Neural cell (in vitro differentiated cells): ENCODE measurements around the gene CLCN1. TPM values are rescaled to one million over a fixed set of nuclear protein-coding genes. Genes with fewer than 3 reads are reported as not detected.

Source experiments
- H2AFZ ChIP-seq: fragments of 200-600, 300-800 bp; sonication (generic), shearing (Covaris generic); 2 replicates; pipeline ENCODE4 v1.6.0; 2014; ENCODE audit warnings: low read depth, mild to moderate bottlenecking, antibody characterized with exemption, low read length, moderate library complexity
- H3F3A ChIP-seq: fragments of 200-600 bp; shearing (Covaris generic); 2 replicates; pipeline ENCODE4 v1.6.1; 2016; ENCODE audit warnings: mild to moderate bottlenecking, moderate library complexity, mixed read lengths, antibody characterized with exemption, low read length; ENCODE audit not compliant: insufficient read depth, poor library complexity, severe bottlenecking
- H3K27ac ChIP-seq: fragments of 200-600, 300-800 bp; sonication (generic), shearing (Covaris generic); 2 replicates; pipeline ENCODE4 v1.5.1; 2014; ENCODE audit warnings: mild to moderate bottlenecking, low read length, moderate library complexity
- H3K27me3 ChIP-seq: fragments of 300-800, 200-600 bp; sonication (generic), shearing (Covaris generic); 2 replicates; pipeline ENCODE4 v1.6.0; 2014; ENCODE audit warnings: mild to moderate bottlenecking, low read depth, low read length, moderate library complexity; ENCODE audit not compliant: insufficient read depth
- H3K36me3 ChIP-seq: fragments of 300-800, 200-600 bp; sonication (generic), shearing (Covaris generic); 2 replicates; pipeline ENCODE4 v1.5.1; 2014; ENCODE audit warnings: mild to moderate bottlenecking, antibody characterized with exemption, low read length, moderate library complexity; ENCODE audit not compliant: insufficient read depth
- H3K4me2 ChIP-seq: fragments of 300-800, 200-600 bp; sonication (generic), shearing (Covaris generic); 2 replicates; pipeline ENCODE4 v1.6.0; 2014; ENCODE audit warnings: mild to moderate bottlenecking, low read length
- H3K4me3 ChIP-seq: fragments of 300-800, 200-600 bp; sonication (generic), shearing (Covaris generic); 2 replicates; pipeline ENCODE4 v1.5.1; 2014; ENCODE audit warnings: mild to moderate bottlenecking, low read length, moderate library complexity
- H3K79me2 ChIP-seq: fragments of 200-600 bp; shearing (Covaris generic); replicated peaks from 2 replicates; pipeline ENCODE4 v1.6.0; 2014; ENCODE audit warnings: mild to moderate bottlenecking, low read length, moderate library complexity; ENCODE audit not compliant: insufficient read depth
- H3K9ac ChIP-seq: fragments of 300-800, 200-600 bp; sonication (generic), shearing (Covaris generic); 2 replicates; pipeline ENCODE4 v1.6.1; 2016; ENCODE audit warnings: mild to moderate bottlenecking, low read length, mixed read lengths
- H3K9me2 ChIP-seq: fragments of 200-600 bp; shearing (Covaris generic); 2 replicates; pipeline ENCODE4 v1.6.1; 2016; ENCODE audit warnings: mild to moderate bottlenecking, low read length, mixed read lengths; ENCODE audit not compliant: insufficient read depth
- H3K9me3 ChIP-seq: fragments of 200-600, 300-800 bp; sonication (generic), shearing (Covaris generic); 2 replicates; pipeline ENCODE4 v1.6.1; 2016; ENCODE audit warnings: mild to moderate bottlenecking, mixed run types, low read length, moderate library complexity, mixed read lengths
- H4K20me1 ChIP-seq: fragments of 200-600 bp; shearing (Covaris generic); 2 replicates; pipeline ENCODE4 v1.6.1; 2016; ENCODE audit warnings: mild to moderate bottlenecking, mixed run types; ENCODE audit not compliant: insufficient read depth
- CTCF ChIP-seq: fragments of 450-650 bp; IDR thresholded peaks from 2 replicates; pipeline ENCODE4 v1.5.1; 2014; ENCODE audit warnings: antibody characterized with exemption, mild to moderate bottlenecking, moderate library complexity; ENCODE audit not compliant: poor library complexity, severe bottlenecking
- EP300 ChIP-seq: fragments of 450-650 bp; conservative IDR thresholded peaks from 2 replicates; pipeline ENCODE4 v1.6.1; 2014; ENCODE audit warnings: antibody characterized with exemption, mild to moderate bottlenecking, moderate library complexity; ENCODE audit not compliant: poor library complexity, severe bottlenecking
- EZH2 ChIP-seq: fragments of 200-600, 300-800 bp; shearing (Covaris generic), sonication (generic); IDR thresholded peaks from 2 replicates; pipeline ENCODE4 v1.6.1; 2014; ENCODE audit warnings: antibody characterized with exemption, low read length, borderline replicate concordance, mild to moderate bottlenecking; ENCODE audit not compliant: insufficient read depth, poor library complexity, severe bottlenecking
- MXI1 ChIP-seq: fragments of 450-650 bp; conservative IDR thresholded peaks from 2 replicates; pipeline ENCODE4 v1.6.1; 2014; ENCODE audit warnings: antibody characterized with exemption, mild to moderate bottlenecking; ENCODE audit not compliant: poor library complexity, severe bottlenecking
- POLR2AphosphoS5 ChIP-seq: IDR thresholded peaks from 2 replicates; pipeline ENCODE4 v1.6.1; 2012
- RAD21 ChIP-seq: fragments of 450-650 bp; conservative IDR thresholded peaks from 2 replicates; pipeline ENCODE4 v1.6.1; 2014; ENCODE audit warnings: antibody characterized with exemption, mild to moderate bottlenecking, moderate library complexity
- SMC3 ChIP-seq: fragments of 450-650 bp; conservative IDR thresholded peaks from 2 replicates; pipeline ENCODE4 v1.6.1; 2014; ENCODE audit warnings: antibody characterized with exemption, mild to moderate bottlenecking, moderate library complexity; ENCODE audit not compliant: poor library complexity
- TAF1 ChIP-seq: IDR thresholded peaks from 2 replicates; pipeline ENCODE4 v1.6.1; 2012; ENCODE audit warnings: low read depth
- polyA minus RNA-seq: library from RNA; depleted of rRNA, polyadenylated mRNA; stranded (reverse); fragments of >200 nt; gene quantifications from 2 replicates; pipeline ENCODE4 v1.2.3, GENCODE V29; 2014
- polyA plus RNA-seq: library from polyadenylated mRNA; depleted of rRNA; stranded (reverse); fragments of >200 nt; gene quantifications from 2 replicates; pipeline ENCODE4 v1.2.3, GENCODE V29; 2014
- TF ChIP-seq, protein P1 (sequence below): IDR thresholded peaks from 2 replicates; pipeline ENCODE4 v1.6.1; 2012; ENCODE audit warnings: borderline replicate concordance

CLCN1 gene
- polyA plus RNA-seq (0.20 TPM in 1 of 2 replicates, not detected in the other), polyA minus RNA-seq (not detected in 2 replicates)

- no peaks in the 10 kb centered on the region for H3K9me2 ChIP-seq
- H3K27me3 ChIP-seq = no peaks in the 10 kb centered on the region
- no peak within 1 kb of the TSS for H3K4me3 ChIP-seq
- H3K27ac ChIP-seq = no peak within 1 kb of the TSS
- H3K4me2 ChIP-seq = no peak within 1 kb of the TSS
- no peak within 1 kb of the TSS for H3K9ac ChIP-seq
- TF ChIP-seq EP300 (no peak), CTCF (no peak), RAD21 (no peak), SMC3 (no peak), POLR2AphosphoS5 (no peak), EZH2 (no peak), TAF1 (no peak), MXI1 (no peak)
- TF ChIP-seq, protein P1, sequence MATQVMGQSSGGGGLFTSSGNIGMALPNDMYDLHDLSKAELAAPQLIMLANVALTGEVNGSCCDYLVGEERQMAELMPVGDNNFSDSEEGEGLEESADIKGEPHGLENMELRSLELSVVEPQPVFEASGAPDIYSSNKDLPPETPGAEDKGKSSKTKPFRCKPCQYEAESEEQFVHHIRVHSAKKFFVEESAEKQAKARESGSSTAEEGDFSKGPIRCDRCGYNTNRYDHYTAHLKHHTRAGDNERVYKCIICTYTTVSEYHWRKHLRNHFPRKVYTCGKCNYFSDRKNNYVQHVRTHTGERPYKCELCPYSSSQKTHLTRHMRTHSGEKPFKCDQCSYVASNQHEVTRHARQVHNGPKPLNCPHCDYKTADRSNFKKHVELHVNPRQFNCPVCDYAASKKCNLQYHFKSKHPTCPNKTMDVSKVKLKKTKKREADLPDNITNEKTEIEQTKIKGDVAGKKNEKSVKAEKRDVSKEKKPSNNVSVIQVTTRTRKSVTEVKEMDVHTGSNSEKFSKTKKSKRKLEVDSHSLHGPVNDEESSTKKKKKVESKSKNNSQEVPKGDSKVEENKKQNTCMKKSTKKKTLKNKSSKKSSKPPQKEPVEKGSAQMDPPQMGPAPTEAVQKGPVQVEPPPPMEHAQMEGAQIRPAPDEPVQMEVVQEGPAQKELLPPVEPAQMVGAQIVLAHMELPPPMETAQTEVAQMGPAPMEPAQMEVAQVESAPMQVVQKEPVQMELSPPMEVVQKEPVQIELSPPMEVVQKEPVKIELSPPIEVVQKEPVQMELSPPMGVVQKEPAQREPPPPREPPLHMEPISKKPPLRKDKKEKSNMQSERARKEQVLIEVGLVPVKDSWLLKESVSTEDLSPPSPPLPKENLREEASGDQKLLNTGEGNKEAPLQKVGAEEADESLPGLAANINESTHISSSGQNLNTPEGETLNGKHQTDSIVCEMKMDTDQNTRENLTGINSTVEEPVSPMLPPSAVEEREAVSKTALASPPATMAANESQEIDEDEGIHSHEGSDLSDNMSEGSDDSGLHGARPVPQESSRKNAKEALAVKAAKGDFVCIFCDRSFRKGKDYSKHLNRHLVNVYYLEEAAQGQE = no peak
- H2AFZ ChIP-seq = no peak within 1 kb of the TSS
- no peaks in the 10 kb centered on the region for H3K9me3 ChIP-seq
- no peaks in the 10 kb centered on the region for H4K20me1 ChIP-seq
- no peaks in the 10 kb centered on the region for H3F3A ChIP-seq
- H3K79me2 ChIP-seq = no peaks in the 10 kb centered on the region
- H3K36me3 ChIP-seq = peaks cover 11% of the 10 kb centered on the region
These were observed at the start of gene CLCN1 for GRCh38 chr7:143315776-143316175. Gene CLCN1, plus strand, starts transcription at chr7:143316111. Its CDS starts 102 bp downstream, at chr7:143316213.

DNA sequence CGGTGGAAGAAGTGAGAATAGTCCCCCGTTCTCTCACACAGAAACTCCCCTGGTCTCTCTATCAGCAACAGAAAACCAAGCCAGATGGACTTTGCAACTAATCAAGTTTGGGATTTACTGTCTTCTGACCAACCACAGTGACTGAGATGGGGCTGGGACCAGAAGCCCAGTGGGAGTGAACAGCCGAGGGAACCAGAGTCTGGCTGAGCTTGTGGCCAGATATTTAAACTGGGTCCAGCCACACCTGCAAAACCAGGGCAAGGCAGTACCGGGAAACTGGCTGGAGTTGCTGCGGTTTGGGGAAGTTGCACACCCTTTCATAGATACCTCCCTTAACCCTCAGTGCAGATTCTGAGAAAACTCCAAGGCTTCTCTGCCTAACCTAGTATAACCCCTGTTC lies 46.7 kb upstream of the CLCN1 start:
- no peak overlapping the region for H2AFZ ChIP-seq
- no peaks in the 10 kb centered on the region for H4K20me1 ChIP-seq
- no peaks in the 10 kb centered on the region for H3K9me2 ChIP-seq
- no peak overlapping the region for H3K27ac ChIP-seq
- H3K79me2 ChIP-seq = no peaks in the 10 kb centered on the region
- H3F3A ChIP-seq = no peaks in the 10 kb centered on the region
- TF ChIP-seq CTCF = no peak
- TF ChIP-seq TAF1 = no peak
- TF ChIP-seq MXI1 = no peak
- no peak for TF ChIP-seq POLR2AphosphoS5
- TF ChIP-seq, protein P1 = no peak
- no peak for TF ChIP-seq RAD21
- no peak for TF ChIP-seq SMC3
- TF ChIP-seq EP300 = no peak
- TF ChIP-seq EZH2 = no peak
- no peak overlapping the region for H3K4me2 ChIP-seq
- H3K4me3 ChIP-seq = no peak overlapping the region
- H3K36me3 ChIP-seq = no peaks in the 10 kb centered on the region
- H3K9ac ChIP-seq = no peak overlapping the region
- no peaks in the 10 kb centered on the region for H3K27me3 ChIP-seq
- H3K9me3 ChIP-seq = no peaks in the 10 kb centered on the region
